HepG2 (cell line): ENCODE data around the gene POU3F1. TPM values are rescaled to one million over a fixed set of nuclear protein-coding genes. Genes with fewer than 3 reads are reported as not detected.

Experiments
- ATF7-NPFF ChIP-seq: sonication (generic); formaldehyde crosslinking; IDR thresholded peaks from 2 replicates; pipeline ENCODE4 v1.8.1; 2023; ENCODE audit warnings: mild to moderate bottlenecking, low read depth, missing genetic modification reagents, moderate library complexity
- ETS1 ChIP-seq: sonication (generic); formaldehyde crosslinking; IDR thresholded peaks from 2 replicates; pipeline ENCODE4 v1.4.0; 2020; ENCODE audit warnings: missing genetic modification reagents
- FOXP4 ChIP-seq: sonication (generic); formaldehyde crosslinking; IDR thresholded peaks from 2 replicates; pipeline ENCODE4 v1.4.0; 2020; ENCODE audit warnings: missing genetic modification reagents
- SP2 ChIP-seq: sonication (generic); formaldehyde crosslinking; IDR thresholded peaks from 2 replicates; pipeline ENCODE4 v1.5.1; 2020; ENCODE audit warnings: mild to moderate bottlenecking, missing genetic modification reagents
- ZNF275 ChIP-seq: sonication (generic); formaldehyde crosslinking; IDR thresholded peaks from 2 replicates; pipeline ENCODE4 v1.8.0; 2022; ENCODE audit warnings: missing genetic modification reagents, mild to moderate bottlenecking, inconsistent platforms, borderline replicate concordance
- ZNF800 ChIP-seq: sonication (generic); formaldehyde crosslinking; IDR thresholded peaks from 2 replicates; pipeline ENCODE4 v1.4.0; 2020; ENCODE audit warnings: missing genetic modification reagents
- polyA plus RNA-seq, 8 experiments: library from polyadenylated mRNA; depleted of rRNA in 3 of 8; stranded (reverse) in 7 of 8; unstranded in 1 of 8; fragments of >200 nt; fragmentation: Illumina TruSeq in 4 of 8; extraction: Trizol in 4 of 8; gene quantifications; 2 replicates each; pipeline versions ENCODE4 v1.2.1 to v1.2.3, GENCODE V29; 2011 to 2016; ENCODE audit warnings: low read depth in 4 of 8, missing spikeins in 1 of 8, mixed read lengths in 1 of 8; ENCODE audit not compliant: insufficient read depth in 1 of 8
- total RNA-seq, 5 experiments: library from RNA; depleted of rRNA; stranded (reverse); fragments of >200 nt; fragmentation: Illumina TruSeq; extraction: Trizol; gene quantifications; 2 replicates each; pipeline ENCODE4 v1.2.3, GENCODE V29; 2016; ENCODE audit warnings: low read depth in 1 of 5
- TF ChIP-seq, protein P1 (sequence below): sonication (generic); formaldehyde crosslinking; IDR thresholded peaks from 2 replicates; pipeline ENCODE4 v1.5.0; 2020; ENCODE audit warnings: mild to moderate bottlenecking, missing genetic modification reagents, borderline replicate concordance
- TF ChIP-seq, protein P2 (sequence below): sonication (generic); formaldehyde crosslinking; IDR thresholded peaks from 2 replicates; pipeline ENCODE4 v1.4.0; 2020; ENCODE audit warnings: missing genetic modification reagents, borderline replicate concordance
- TF ChIP-seq, protein P3 (sequence below): sonication (generic); formaldehyde crosslinking; IDR thresholded peaks from 2 replicates; pipeline ENCODE4 v1.5.0; 2020; ENCODE audit warnings: missing genetic modification reagents

POU3F1 gene
- total and polyA plus RNA-seq, 2 of the 13 experiments (the other 11 are each of a cell fraction or from before 2014, with no cell fraction given), result not detected

GRCh38 chr1:38046884-38047602, 450 bp upstream of the POU3F1 start (continued):
- TF ChIP-seq, protein P1, sequence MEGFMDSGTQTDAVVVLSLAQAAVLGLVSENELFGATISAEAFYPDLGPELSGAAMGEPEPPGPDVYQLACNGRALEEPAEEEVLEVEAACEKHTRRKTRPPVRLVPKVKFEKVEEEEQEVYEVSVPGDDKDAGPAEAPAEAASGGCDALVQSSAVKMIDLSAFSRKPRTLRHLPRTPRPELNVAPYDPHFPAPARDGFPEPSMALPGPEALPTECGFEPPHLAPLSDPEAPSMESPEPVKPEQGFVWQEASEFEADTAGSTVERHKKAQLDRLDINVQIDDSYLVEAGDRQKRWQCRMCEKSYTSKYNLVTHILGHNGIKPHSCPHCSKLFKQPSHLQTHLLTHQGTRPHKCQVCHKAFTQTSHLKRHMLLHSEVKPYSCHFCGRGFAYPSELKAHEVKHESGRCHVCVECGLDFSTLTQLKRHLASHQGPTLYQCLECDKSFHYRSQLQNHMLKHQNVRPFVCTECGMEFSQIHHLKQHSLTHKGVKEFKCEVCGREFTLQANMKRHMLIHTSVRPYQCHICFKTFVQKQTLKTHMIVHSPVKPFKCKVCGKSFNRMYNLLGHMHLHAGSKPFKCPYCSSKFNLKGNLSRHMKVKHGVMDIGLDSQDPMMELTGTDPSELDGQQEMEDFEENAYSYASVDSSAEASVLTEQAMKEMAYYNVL, result 0 out of 2 replicates have a peak, but pooled peaks have one; percentile 24
- TF ChIP-seq, protein P2, sequence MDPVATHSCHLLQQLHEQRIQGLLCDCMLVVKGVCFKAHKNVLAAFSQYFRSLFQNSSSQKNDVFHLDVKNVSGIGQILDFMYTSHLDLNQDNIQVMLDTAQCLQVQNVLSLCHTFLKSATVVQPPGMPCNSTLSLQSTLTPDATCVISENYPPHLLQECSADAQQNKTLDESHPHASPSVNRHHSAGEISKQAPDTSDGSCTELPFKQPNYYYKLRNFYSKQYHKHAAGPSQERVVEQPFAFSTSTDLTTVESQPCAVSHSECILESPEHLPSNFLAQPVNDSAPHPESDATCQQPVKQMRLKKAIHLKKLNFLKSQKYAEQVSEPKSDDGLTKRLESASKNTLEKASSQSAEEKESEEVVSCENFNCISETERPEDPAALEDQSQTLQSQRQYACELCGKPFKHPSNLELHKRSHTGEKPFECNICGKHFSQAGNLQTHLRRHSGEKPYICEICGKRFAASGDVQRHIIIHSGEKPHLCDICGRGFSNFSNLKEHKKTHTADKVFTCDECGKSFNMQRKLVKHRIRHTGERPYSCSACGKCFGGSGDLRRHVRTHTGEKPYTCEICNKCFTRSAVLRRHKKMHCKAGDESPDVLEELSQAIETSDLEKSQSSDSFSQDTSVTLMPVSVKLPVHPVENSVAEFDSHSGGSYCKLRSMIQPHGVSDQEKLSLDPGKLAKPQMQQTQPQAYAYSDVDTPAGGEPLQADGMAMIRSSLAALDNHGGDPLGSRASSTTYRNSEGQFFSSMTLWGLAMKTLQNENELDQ (CRISPR knock-in tag), result no peak
- TF ChIP-seq SP2 (peak; percentile 77), ZNF275 (0 out of 2 replicates have a peak, but pooled peaks have one; percentile 64), FOXP4 (CRISPR knock-in tag) (no peak), ATF7-NPFF (CRISPR knock-in tag) (peak; percentile 21; the same call in 1 of the 2 replicates), ZNF800 (CRISPR knock-in tag) (peak; percentile 89; the same call in 1 of the 2 replicates), ETS1 (CRISPR knock-in tag) (0 out of 2 replicates have a peak, but pooled peaks have one; percentile 74)
- TF ChIP-seq, protein P3, sequence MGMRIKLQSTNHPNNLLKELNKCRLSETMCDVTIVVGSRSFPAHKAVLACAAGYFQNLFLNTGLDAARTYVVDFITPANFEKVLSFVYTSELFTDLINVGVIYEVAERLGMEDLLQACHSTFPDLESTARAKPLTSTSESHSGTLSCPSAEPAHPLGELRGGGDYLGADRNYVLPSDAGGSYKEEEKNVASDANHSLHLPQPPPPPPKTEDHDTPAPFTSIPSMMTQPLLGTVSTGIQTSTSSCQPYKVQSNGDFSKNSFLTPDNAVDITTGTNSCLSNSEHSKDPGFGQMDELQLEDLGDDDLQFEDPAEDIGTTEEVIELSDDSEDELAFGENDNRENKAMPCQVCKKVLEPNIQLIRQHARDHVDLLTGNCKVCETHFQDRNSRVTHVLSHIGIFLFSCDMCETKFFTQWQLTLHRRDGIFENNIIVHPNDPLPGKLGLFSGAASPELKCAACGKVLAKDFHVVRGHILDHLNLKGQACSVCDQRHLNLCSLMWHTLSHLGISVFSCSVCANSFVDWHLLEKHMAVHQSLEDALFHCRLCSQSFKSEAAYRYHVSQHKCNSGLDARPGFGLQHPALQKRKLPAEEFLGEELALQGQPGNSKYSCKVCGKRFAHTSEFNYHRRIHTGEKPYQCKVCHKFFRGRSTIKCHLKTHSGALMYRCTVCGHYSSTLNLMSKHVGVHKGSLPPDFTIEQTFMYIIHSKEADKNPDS, result no peak
